GM21423 (cell line): ENCODE results near the gene ARL6.
"Not testable (repeated sequence)": the region's sequence is repeated elsewhere in the genome, so short reads cannot be mapped to it uniquely, and the experiment has no call there.

Source experiments
- ATAC-seq: cut with Tn5 transposase; IDR thresholded peaks from one replicate; pipeline ENCODE4 v1.9.1; 2021; ENCODE audit warnings: mild to moderate bottlenecking, moderate library complexity; ENCODE audit not compliant: unreplicated experiment

ARL6 gene

GRCh38 chr3:97821287-97821773 is 56.8 kb downstream of the ARL6 start:
- ATAC-seq = peak; percentile 40

- peak; percentile 99 for ATAC-seq
Observed at GRCh38 chr3:97821774-97822358, 57.3 kb downstream of the ARL6 start, which contains the start of gene CRYBG3. CRYBG3 (plus strand) TSS chr3:97822011; CDS start chr3:97822207, 196 bp downstream.

- no peak for ATAC-seq
Observed at GRCh38 chr3:97822359-97822775, 57.8 kb downstream of the ARL6 start.

- no peak for ATAC-seq
Observed at GRCh38 chr3:97823046-97824004, 58.8 kb downstream of the ARL6 start.

- ATAC-seq = no peak
Observed at GRCh38 chr3:97825101-97825500, 60.5 kb downstream of the ARL6 start.

- no peak for ATAC-seq
Observed at GRCh38 chr3:97827741-97828471, 63.3 kb downstream of the ARL6 start.

GRCh38 chr3:97829198-97829597 is 64.6 kb downstream of the ARL6 start:
- ATAC-seq = no peak

GRCh38 chr3:97830638-97831037 is 66.1 kb downstream of the ARL6 start:
- no peak for ATAC-seq

GRCh38 chr3:97831140-97831539 is 66.6 kb downstream of the ARL6 start:
- no peak for ATAC-seq

- not testable (repeated sequence) for ATAC-seq
Observed at GRCh38 chr3:97833184-97833583, 68.6 kb downstream of the ARL6 start.

GRCh38 chr3:97835761-97836160 is 71.2 kb downstream of the ARL6 start:
- no peak for ATAC-seq

- no peak for ATAC-seq
Observed at GRCh38 chr3:97838393-97838792, 73.8 kb downstream of the ARL6 start.

- no peak for ATAC-seq
Observed at GRCh38 chr3:97839944-97840343, 75.4 kb downstream of the ARL6 start.

- ATAC-seq = no peak
Observed at GRCh38 chr3:97841304-97841703, 76.7 kb downstream of the ARL6 start.

GRCh38 chr3:97841956-97842355 is 77.4 kb downstream of the ARL6 start:
- no peak for ATAC-seq

GRCh38 chr3:97848779-97849178 is 84.2 kb downstream of the ARL6 start:
- ATAC-seq = no peak
